Keratinocyte (primary cell): ENCODE results near the gene ZFYVE28. TPM values are rescaled to one million over a fixed set of nuclear protein-coding genes. Genes with fewer than 3 reads are reported as not detected.

Source experiments
- DNase-seq: peaks from one replicate; pipeline ENCODE4 v3.0.0-alpha.2; 2011; ENCODE audit warnings: low read depth, missing footprints, low spot score
- FAIRE-seq: peaks from 2 replicates; lab custom pipeline; 2011; peaks lifted over from hg19 to GRCh38; lab: Jason Lieb, UNC
- H2AFZ ChIP-seq: 2 replicates; pipeline ENCODE4 v1.6.0; 2012; ENCODE audit warnings: low read length, control low read depth, inconsistent platforms; ENCODE audit not compliant: control insufficient read depth
- H3K27ac ChIP-seq: 2 replicates; pipeline ENCODE4 v1.5.1; 2011; ENCODE audit warnings: low read length; ENCODE audit not compliant: control insufficient read depth, insufficient read depth
- H3K27me3 ChIP-seq: 3 replicates; pipeline ENCODE4 v1.6.0; 2011; ENCODE audit warnings: low read length; ENCODE audit not compliant: control insufficient read depth, insufficient read depth; ENCODE audit errors: extremely low read depth
- H3K36me3 ChIP-seq, 2 experiments: 2 replicates in 1 of 2; 3 replicates in 1 of 2; pipeline ENCODE4 v1.5.1; 2011; ENCODE audit warnings: low read length in 2 of 2, mild to moderate bottlenecking in 1 of 2; ENCODE audit not compliant: control insufficient read depth in 2 of 2, insufficient read depth in 2 of 2; ENCODE audit errors: extremely low read depth in 1 of 2
- H3K4me1 ChIP-seq: 3 replicates; pipeline ENCODE4 v1.5.1; 2011; ENCODE audit warnings: low read length; ENCODE audit not compliant: control insufficient read depth, insufficient read depth; ENCODE audit errors: extremely low read depth
- H3K4me2 ChIP-seq: 3 replicates; pipeline ENCODE4 v1.6.0; 2011; ENCODE audit warnings: low read depth, low read length; ENCODE audit not compliant: control insufficient read depth, insufficient read depth; ENCODE audit errors: extremely low read depth
- H3K4me3 ChIP-seq, 3 experiments: fragments of 200-600 bp in 1 of 3; sonication (generic) in 1 of 3; 2 replicates in 2 of 3; 3 replicates in 1 of 3; pipeline ENCODE4 v1.5.1; 2011 to 2016; ENCODE audit warnings: low read length in 3 of 3, mild to moderate bottlenecking in 3 of 3, control low read depth in 2 of 3, inconsistent platforms in 1 of 3, low read depth in 1 of 3, mixed read lengths in 1 of 3, mixed run types in 1 of 3, moderate library complexity in 1 of 3; ENCODE audit not compliant: control insufficient read depth in 2 of 3, insufficient read depth in 2 of 3; ENCODE audit errors: extremely low read depth in 1 of 3
- H3K79me2 ChIP-seq: 2 replicates; pipeline ENCODE4 v1.6.0; 2012; ENCODE audit warnings: low read length; ENCODE audit not compliant: control insufficient read depth, insufficient read depth
- H3K9ac ChIP-seq: 3 replicates; pipeline ENCODE4 v1.6.0; 2011; ENCODE audit warnings: low read length; ENCODE audit not compliant: control insufficient read depth, insufficient read depth; ENCODE audit errors: extremely low read depth
- H3K9me1 ChIP-seq: 3 replicates; pipeline ENCODE4 v1.6.0; 2011; ENCODE audit warnings: low read length; ENCODE audit not compliant: control insufficient read depth, insufficient read depth; ENCODE audit errors: extremely low read depth
- H3K9me3 ChIP-seq: 2 replicates; pipeline ENCODE4 v1.5.1; 2012; ENCODE audit warnings: low read depth, low read length; ENCODE audit not compliant: control insufficient read depth
- H4K20me1 ChIP-seq: 3 replicates; pipeline ENCODE4 v1.6.0; 2011; ENCODE audit warnings: low read length; ENCODE audit not compliant: control insufficient read depth, insufficient read depth; ENCODE audit errors: extremely low read depth
- EZH2 ChIP-seq: IDR thresholded peaks from one replicate; pipeline ENCODE4 v1.6.1; 2012; ENCODE audit warnings: inconsistent platforms, mild to moderate bottlenecking, low read length, moderate library complexity
- dilution Hi-C: fragments of 300-500 bp; cut with MboI; formaldehyde crosslinking; loops from one replicate; pipeline ENCODE4 v1.7.0; 2020; ENCODE audit warnings: low sequenced_read_pairs; ENCODE audit not compliant: extremely low pct_ligation_motif_present
- polyA plus RNA-seq, 5 experiments: library from polyadenylated mRNA; depleted of rRNA in 3 of 5; stranded (reverse) in 3 of 5; stranded (forward) in 1 of 5; unstranded in 1 of 5; fragments of >200 nt; gene quantifications; 1 replicate in 1 of 5; 2 replicates in 3 of 5; 3 replicates in 1 of 5; pipeline versions ENCODE4 v1.2.1 to v1.2.3, GENCODE V29; 2011 to 2012; ENCODE audit warnings: missing spikeins in 2 of 5, low read depth in 1 of 5, low replicate concordance in 1 of 5
- TF ChIP-seq, protein P1 (sequence below), 3 experiments: IDR thresholded peaks in 1 of 3; conservative IDR thresholded peaks in 1 of 3; optimal IDR thresholded peaks in 1 of 3; 2 replicates in 2 of 3; 3 replicates in 1 of 3; pipeline versions ENCODE3 to v1.5.1; 2011; ENCODE audit warnings: low read length in 3 of 3, mild to moderate bottlenecking in 3 of 3, moderate library complexity in 2 of 3, control low read depth in 1 of 3, inconsistent platforms in 1 of 3; ENCODE audit not compliant: insufficient read depth in 2 of 3; ENCODE audit errors: extremely low read depth in 1 of 3

The ZFYVE28 gene
- polyA plus RNA-seq, 1 donor (not counting 4 experiments of a cell fraction or from before 2014, with no cell fraction given): 0.33 TPM

DNA sequence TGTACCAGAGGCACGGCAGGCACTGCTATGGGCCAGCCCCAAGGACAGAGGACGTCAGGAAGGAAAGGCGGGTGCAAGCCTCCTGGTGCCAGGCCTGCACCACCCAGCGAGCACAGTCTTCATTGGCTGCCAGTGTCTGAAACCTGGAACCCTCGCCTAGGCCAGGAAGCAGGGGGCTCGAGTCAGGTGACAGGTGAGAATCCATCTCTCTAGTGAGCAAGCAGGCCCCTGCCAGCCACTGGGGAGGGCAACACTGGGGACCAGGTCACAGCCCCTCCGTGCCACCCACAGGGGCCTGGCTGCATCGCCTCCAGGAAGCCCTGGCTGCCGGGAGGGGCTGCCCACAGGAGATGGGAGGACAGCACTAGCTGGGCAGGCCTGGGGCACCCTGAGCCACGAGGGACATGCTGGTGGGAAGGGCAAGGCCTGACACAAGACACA lies 169.6 kb downstream of the ZFYVE28 start:
- Histone ChIP-seq H3K27ac (no peak overlapping the region), H4K20me1 (no peaks in the 10 kb centered on the region), H3K9me1 (no peaks in the 10 kb centered on the region), H3K4me3 (no peak overlapping the region), H3K9me3 (no peaks in the 10 kb centered on the region), H3K36me3 (peaks cover 0 to 25% of the 10 kb centered on the region in 2 experiments), H3K27me3 (no peaks in the 10 kb centered on the region), H2AFZ (no peak overlapping the region), H3K79me2 (no peaks in the 10 kb centered on the region), H3K9ac (no peak overlapping the region), H3K4me2 (no peak overlapping the region), H3K4me1 (no peaks in the 10 kb centered on the region)
- no peak for FAIRE-seq
- dilution Hi-C loops: no loop called here
- TF ChIP-seq, protein P1, sequence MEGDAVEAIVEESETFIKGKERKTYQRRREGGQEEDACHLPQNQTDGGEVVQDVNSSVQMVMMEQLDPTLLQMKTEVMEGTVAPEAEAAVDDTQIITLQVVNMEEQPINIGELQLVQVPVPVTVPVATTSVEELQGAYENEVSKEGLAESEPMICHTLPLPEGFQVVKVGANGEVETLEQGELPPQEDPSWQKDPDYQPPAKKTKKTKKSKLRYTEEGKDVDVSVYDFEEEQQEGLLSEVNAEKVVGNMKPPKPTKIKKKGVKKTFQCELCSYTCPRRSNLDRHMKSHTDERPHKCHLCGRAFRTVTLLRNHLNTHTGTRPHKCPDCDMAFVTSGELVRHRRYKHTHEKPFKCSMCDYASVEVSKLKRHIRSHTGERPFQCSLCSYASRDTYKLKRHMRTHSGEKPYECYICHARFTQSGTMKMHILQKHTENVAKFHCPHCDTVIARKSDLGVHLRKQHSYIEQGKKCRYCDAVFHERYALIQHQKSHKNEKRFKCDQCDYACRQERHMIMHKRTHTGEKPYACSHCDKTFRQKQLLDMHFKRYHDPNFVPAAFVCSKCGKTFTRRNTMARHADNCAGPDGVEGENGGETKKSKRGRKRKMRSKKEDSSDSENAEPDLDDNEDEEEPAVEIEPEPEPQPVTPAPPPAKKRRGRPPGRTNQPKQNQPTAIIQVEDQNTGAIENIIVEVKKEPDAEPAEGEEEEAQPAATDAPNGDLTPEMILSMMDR (optimal IDR thresholded peaks at IDR 0.05 in 1 of 3, IDR thresholded peaks at IDR 0.05 in 1 of 3, conservative IDR thresholded peaks at IDR 0.05 in 1 of 3; ENCODE audit: extremely low read depth in 1 of 3, insufficient read depth in 2 of 3, low read length in 3 of 3): no peak
- no peak for TF ChIP-seq EZH2
- no peak for DNase-seq

DNA sequence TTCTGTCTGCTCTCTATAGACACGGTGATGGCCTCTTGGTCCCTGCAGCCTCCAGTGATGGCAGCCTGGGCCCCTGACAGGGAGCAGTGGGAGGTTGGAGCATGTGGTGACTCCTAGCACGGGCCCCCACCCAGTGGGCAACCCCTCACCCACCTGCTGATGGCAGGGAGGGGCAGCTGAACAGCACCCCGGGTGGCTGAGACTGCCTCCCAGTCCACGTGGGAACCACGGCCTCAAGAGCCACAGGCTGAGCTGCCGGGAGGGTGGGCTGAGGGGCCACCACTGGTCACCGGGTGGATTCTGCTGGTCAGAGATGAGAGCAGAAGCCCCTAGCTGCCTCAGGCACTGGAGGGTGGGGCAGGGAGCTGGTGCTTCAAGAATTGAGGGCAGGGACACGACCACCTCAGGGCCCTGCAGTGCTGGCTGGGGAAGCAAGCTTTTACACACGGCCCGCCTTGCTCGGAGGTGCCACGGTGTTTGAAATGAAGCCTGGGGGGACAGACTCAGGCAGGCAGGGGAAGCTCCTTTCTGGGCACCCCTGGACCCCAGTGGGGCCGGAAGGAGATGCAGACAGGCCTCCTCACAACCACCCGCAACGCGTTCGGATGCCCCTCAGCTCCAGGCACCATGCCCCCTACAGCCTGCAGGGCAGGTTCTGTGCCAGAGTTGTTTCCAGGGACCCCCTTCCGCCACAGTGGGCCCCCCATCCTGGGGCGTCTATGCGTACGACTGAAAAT lies 170.2 kb downstream of the ZFYVE28 start:
- TF ChIP-seq, protein P1 (optimal IDR thresholded peaks at IDR 0.05 in 1 of 3, IDR thresholded peaks at IDR 0.05 in 1 of 3, conservative IDR thresholded peaks at IDR 0.05 in 1 of 3; ENCODE audit: extremely low read depth in 1 of 3, insufficient read depth in 2 of 3, low read length in 3 of 3): no peak
- TF ChIP-seq EZH2: no peak
- no peaks in the 10 kb centered on the region for H3K9me3 ChIP-seq
- peaks cover 0 to 21% of the 10 kb centered on the region in 2 experiments for H3K36me3 ChIP-seq
- H4K20me1 ChIP-seq: no peaks in the 10 kb centered on the region
- no peaks in the 10 kb centered on the region for H3K9me1 ChIP-seq
- dilution Hi-C loops: no loop called here
- DNase-seq (no peak), FAIRE-seq (no peak)
- H2AFZ ChIP-seq: no peak overlapping the region
- H3K4me1 ChIP-seq: no peaks in the 10 kb centered on the region
- no peak overlapping the region for H3K9ac ChIP-seq
- H3K4me3 ChIP-seq: no peak overlapping the region
- H3K27me3 ChIP-seq: no peaks in the 10 kb centered on the region
- H3K27ac ChIP-seq: no peak overlapping the region
- no peak overlapping the region for H3K4me2 ChIP-seq
- no peaks in the 10 kb centered on the region for H3K79me2 ChIP-seq
